ENCODE measurements around the gene KCNQ5.
"Not testable (repeated sequence)": the region's sequence is repeated elsewhere in the genome, so short reads cannot be mapped to it uniquely, and the experiment has no call there.

KCNQ5 gene

GRCh38 chr6:73151732-73152131 lies 529.9 kb downstream of the KCNQ5 start:
- DNase-seq: no peak

GRCh38 chr6:73152556-73152955 lies 530.7 kb downstream of the KCNQ5 start:
- DNase-seq: no peak

- DNase-seq: no peak
These were observed 531.3 kb downstream of the KCNQ5 start for GRCh38 chr6:73152966-73153757.

DNA sequence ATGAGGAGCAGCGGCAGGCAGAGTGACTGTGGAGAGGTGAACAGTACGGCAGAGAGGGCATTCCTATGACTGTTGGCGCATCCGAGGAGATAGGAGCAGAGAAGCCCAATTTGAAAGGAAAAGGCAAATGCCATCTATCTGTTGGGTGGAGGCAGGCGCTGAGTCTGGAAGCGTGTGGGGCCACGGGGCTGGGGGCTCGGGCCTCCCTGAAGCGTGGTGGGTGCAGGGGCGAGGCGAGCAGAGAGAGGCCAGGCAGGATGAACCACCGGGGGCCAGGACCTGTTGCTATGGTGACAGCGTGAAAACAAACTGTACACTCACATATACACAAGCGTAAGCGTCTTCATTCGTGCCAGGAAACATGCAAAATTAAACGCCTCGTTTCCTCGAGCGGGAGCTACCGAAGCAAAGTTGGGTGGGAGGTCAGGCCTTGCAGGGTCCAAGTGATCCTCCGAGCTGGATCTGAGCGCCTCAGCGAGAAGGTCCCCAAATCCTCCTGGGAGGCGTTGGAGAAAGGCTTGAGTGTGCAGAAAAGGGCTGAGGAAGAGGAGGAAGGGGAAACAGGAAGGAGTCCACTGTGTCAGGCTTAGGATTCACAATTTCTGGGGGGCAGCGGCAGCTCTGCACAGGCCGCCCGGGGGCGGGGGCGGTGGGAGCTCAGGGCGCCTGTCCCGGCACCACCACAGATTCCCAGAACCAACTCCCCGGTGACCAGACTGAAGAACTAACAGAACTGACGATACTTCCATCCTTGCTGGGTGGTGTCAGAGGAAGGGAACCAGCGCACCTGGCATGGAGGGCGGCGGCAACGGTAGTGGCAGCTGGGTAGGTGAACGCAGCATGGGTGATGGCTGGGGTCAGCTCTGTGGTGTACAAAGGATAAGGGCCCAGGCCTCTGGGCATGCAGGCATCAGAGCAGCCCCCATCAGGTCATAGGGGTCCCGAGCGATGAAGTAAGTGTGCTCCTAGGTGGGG lies 535.2 kb downstream of the KCNQ5 start:
- DNase-seq: no peak

- no peak for DNase-seq
These were observed 536.0 kb downstream of the KCNQ5 start for GRCh38 chr6:73157870-73158269.

GRCh38 chr6:73169111-73169510 lies 547.2 kb downstream of the KCNQ5 start:
- no peak for DNase-seq

DNA sequence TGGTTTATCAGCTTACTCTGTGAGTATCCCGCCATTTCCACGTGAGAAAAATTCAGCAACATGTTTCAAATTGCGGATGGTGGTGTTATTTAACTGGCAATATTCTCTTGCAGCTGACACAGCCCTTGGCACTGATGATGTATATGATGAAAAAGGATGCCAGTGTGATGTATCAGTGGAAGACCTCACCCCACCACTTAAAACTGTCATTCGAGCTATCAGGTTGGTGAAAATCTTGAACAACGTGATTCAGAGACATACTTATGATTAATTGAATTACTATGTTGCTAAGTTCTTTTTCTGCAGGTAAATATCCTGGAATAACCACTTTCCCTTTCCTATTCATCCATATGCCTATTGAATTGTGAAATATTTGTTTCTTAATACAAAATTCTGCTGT lies 547.8 kb downstream of the KCNQ5 start:
- no peak for DNase-seq

DNA sequence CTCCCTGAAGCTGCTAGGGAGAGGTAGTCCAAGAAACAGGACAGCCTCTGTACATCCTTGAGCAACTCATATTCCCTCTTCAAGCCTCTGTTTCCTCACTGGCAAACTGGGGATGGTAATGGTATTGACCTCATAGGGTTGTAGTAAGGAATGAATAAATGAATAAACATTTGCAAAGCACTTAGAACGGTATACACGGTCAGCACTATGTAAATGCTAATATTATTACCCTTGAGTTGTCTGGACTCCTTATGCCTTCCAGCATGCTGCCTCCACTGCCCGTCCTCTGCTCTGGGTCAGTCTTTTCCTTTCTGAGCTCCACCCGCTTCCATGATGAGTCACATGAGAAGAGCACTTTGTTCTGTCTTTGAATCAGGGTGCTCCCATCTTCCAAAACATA lies 552.8 kb downstream of the KCNQ5 start:
- no peak for DNase-seq

GRCh38 chr6:73176057-73176456 lies 554.2 kb downstream of the KCNQ5 start:
- DNase-seq: no peak

- no peak for DNase-seq
These were observed 555.5 kb downstream of the KCNQ5 start for GRCh38 chr6:73177221-73177944.

DNA sequence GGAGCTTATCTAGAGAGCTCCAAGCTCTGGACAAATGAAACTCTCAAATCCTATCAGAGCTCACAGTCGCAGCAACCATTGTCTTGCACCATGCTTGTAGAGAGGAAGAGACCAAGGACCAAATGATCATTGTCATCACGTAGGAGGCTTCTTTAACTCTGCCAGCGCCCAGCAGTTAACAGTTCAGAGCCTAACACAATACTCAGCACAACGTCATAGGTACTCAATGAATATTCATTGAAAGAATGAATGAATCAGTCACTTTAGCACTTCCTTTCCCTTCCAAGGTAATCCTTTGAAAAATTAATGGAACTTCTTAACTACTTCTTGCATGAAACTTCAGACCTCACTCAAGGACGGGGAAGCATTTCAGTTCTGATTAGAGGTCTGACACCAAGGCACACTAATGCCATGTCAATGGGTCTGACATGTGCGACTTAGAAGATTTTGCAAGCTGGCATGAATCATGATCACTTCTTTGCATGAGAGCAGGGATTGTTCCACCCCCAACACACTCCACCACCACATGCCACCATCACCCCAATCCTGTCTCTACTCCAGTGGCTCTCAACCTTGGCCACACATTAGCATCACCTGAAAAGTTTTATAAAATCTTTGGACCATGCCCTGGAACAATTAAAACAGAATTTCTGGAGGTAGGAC lies 558.3 kb downstream of the KCNQ5 start:
- DNase-seq: no peak

DNA sequence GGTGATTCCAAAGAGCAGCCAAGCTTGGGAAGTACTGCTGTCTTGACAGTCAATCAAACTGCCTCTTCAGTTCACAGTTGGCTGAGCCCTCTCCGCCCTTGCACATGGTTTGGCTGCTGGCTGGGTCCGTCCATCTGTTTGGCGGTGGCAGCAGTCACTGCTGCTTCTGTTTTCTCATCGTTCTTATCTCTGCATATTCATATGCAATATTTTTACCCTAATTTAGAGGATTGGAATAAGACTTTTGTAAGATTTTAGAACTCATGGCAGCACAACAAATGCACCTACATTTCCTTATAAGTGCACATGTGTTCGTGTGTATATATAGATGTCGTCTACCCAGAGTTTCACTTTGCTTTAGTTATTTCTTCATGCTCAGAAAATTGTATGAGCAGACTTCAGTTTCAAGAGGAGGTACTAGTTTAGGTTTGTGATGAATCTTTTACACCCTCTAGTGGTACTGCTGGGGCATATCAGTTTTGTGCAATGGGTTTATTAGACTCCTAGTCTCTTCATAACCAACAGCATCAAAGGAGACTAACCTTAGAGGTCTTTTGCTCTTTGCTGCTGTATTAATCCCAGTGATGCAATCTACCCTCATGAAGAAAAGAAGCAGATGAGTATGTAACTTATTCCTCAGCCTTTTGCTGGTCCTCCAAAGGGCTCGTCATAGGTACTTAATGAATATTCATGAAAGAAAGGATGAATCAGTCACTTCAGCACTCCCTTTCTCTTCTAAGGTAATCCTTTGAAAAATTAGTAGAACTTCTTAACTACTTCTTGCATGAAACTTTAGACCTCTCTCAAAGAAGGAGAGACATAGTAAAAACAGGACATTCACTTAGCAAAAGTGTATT lies 559.1 kb downstream of the KCNQ5 start:
- no peak for DNase-seq

- no peak for DNase-seq
These were observed 560.2 kb downstream of the KCNQ5 start for GRCh38 chr6:73182021-73182607.

DNA sequence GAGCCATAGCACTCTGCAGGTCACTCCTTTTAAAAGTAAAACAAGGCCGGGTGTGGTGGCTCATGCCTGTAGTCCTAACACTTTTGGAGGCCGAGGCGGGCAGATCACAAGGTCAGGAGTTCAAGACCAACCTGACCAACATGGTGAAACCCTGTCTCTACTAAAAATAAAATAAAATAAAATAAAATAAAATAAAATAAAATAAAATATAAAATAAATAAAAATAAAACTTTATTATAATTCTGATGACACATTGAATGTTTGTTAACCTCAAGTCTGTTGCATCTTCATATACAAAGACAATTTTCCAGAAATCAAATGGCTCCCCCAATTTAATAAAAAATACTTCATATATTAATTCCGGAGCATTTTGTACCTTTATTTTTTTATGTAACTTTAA lies 571.4 kb downstream of the KCNQ5 start:
- DNase-seq: not testable (repeated sequence)

DNA sequence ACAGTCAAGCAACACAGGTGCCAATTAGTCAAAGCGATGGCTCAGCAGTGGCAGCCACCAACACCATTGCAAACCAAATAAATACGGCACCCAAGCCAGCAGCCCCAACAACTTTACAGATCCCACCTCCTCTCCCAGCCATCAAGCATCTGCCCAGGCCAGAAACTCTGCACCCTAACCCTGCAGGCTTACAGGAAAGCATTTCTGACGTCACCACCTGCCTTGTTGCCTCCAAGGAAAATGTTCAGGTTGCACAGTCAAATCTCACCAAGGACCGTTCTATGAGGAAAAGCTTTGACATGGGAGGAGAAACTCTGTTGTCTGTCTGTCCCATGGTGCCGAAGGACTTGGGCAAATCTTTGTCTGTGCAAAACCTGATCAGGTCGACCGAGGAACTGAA lies 572.9 kb downstream of the KCNQ5 start:
- no peak for DNase-seq

DNA sequence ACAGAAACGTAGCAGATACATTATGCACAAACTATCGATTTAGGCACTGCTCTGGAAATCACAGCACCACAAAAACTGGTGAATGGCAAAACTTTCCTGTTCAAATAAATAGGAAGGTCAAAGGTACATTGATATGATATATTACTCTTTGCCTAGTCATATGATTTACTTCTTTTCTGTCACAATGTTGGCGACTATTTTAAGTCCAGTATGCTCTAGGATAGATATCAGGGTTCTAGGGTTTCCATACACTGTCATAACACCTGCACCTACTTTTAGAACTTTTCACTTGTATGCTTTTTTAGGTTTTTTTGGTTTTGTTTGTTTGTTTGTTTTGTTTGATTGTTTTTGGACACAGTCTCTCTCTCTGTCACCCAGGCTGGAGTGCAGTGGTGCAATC lies 578.4 kb downstream of the KCNQ5 start:
- DNase-seq: no peak

DNA sequence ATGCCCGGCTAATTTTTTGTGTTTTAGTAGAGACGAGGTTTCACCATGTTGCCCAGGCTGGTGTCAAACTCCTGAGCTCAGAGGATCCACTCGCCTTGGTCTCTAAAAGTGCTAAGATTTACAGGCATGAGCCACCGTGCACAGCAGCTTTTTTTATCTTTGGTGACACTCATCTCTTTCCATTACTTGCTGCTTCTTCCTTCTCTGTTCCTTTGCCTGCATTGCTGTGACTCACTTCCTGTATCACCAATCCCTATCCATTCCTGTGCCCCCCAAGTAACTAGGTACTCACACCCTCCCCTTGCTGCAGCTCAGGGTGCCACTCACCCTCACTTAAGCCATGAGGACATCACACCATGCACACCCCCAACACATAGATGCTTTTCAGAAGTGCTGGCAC lies 578.9 kb downstream of the KCNQ5 start:
- no peak for DNase-seq

- DNase-seq: no peak
These were observed 581.2 kb downstream of the KCNQ5 start for GRCh38 chr6:73203098-73203497.

DNA sequence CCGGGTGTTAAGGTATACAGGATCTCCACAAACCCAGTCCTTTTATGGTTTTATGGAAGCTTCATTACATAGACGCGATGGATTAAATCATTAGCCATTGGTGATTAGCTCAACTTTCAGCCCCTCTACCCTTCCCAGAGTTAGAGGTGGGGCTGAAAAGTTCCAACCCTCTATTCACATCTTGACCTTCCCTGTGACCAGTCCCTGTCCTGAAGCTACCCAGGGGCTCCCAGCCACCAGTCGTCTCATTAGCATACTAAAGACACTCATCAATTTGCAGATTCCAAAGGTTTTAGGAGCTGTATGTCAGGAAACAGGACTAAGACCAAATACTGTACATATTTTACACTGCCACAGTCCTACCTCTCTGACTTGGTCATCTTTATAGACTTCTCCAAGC lies 582.4 kb downstream of the KCNQ5 start:
- DNase-seq: no peak

GRCh38 chr6:73207221-73207837 lies 585.5 kb downstream of the KCNQ5 start:
- DNase-seq: no peak

DNA sequence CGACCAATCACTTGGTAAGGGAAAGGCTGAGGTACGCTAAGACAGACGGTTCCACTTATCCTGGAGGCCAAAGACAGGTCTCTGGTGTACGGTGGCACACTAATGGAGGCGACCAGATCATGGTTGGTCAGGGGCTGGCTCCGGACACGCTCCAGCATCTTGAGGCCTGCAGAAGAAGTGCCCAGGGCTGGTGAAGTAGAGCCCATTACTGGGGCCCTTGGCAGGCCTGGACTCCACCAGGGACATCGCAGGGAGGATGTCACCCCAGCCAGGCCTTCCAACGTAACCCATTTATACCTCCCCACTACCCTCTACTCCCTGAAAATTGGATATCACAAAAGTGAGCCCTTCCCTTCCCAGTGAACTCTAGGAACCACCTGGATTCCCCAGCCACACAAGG lies 587.3 kb downstream of the KCNQ5 start:
- no peak for DNase-seq
